Kidney (tissue), 14 donors: ENCODE results near the gene HAPSTR1. TPM values are rescaled to one million over a fixed set of nuclear protein-coding genes. Genes with fewer than 3 reads are reported as not detected.

Experiments used
- DNase-seq, 5 donors: peaks; one replicate each; pipeline ENCODE4 v3.0.0-alpha.2; 2013 to 2020
- FAIRE-seq: peaks from 2 replicates; lab custom pipeline; 2012; peaks lifted over from hg19 to GRCh38; lab: Jason Lieb, UNC
- H3K27ac ChIP-seq, 2 donors: one replicate each; pipeline ENCODE4 v1.7.0; 2013; ENCODE audit warnings: low read depth in 2 of 2, low read length in 2 of 2, inconsistent platforms in 1 of 2
- H3K27me3 ChIP-seq: one replicate; pipeline ENCODE4 v1.7.1; 2013; ENCODE audit warnings: low read length, inconsistent platforms; ENCODE audit not compliant: control insufficient read depth, insufficient read depth
- H3K36me3 ChIP-seq, 3 donors: one replicate each; pipeline versions ENCODE4 v1.7.0 to v1.7.1; 2013; ENCODE audit warnings: low read length in 3 of 3, control low read depth in 1 of 3, inconsistent platforms in 1 of 3; ENCODE audit not compliant: insufficient read depth in 3 of 3, control insufficient read depth in 2 of 3
- H3K4me1 ChIP-seq, 3 donors: one replicate each; pipeline versions ENCODE4 v1.7.0 to v1.7.1; 2013; ENCODE audit warnings: low read length in 3 of 3, inconsistent platforms in 1 of 3, low read depth in 1 of 3; ENCODE audit not compliant: control insufficient read depth in 2 of 3, insufficient read depth in 2 of 3
- H3K4me3 ChIP-seq, 3 donors: one replicate each; pipeline versions ENCODE4 v1.7.0 to v1.8.1; 2013; ENCODE audit warnings: low read length in 3 of 3, control low read depth in 1 of 3, inconsistent platforms in 1 of 3
- H3K9ac ChIP-seq, 3 donors: one replicate each; pipeline versions ENCODE4 v1.7.0 to v1.7.1; 2013; ENCODE audit warnings: low read length in 3 of 3, control low read depth in 1 of 3, inconsistent platforms in 1 of 3
- H3K9me3 ChIP-seq, 3 donors: one replicate each; pipeline versions ENCODE4 v1.7.0 to v1.7.1; 2013; ENCODE audit warnings: low read length in 3 of 3, control low read depth in 1 of 3, inconsistent platforms in 1 of 3; ENCODE audit not compliant: control insufficient read depth in 2 of 3, insufficient read depth in 1 of 3
- CTCF ChIP-seq: IDR thresholded peaks from 3 replicates; pipeline ENCODE4 v1.5.1; 2012; ENCODE audit warnings: mild to moderate bottlenecking, moderate library complexity, borderline replicate concordance; ENCODE audit not compliant: insufficient read depth; ENCODE audit errors: extremely low read depth
- intact Hi-C: fragments of 100-400 bp; cut with DNase I; formaldehyde crosslinking; loops from one replicate; pipeline ENCODE4 v1.11.1; 2022
- polyA plus RNA-seq: library from polyadenylated mRNA; stranded (reverse); fragments of 350-450 nt; fragmentation: Illumina TruSeq; extraction: RNeasy Lipid Tissue Mini Kit (QIAGEN cat#74804); gene quantifications from one replicate; pipeline ENCODE4 v1.2.3, GENCODE V29; 2014; ENCODE audit warnings: low read depth, low replicate concordance; ENCODE audit not compliant: insufficient read depth
- total RNA-seq: library from RNA; stranded (reverse); fragmentation: NEBNext Ultra II Directional; extraction: Animal tissue kit (Norgen Biotek cat#: 25700); gene quantifications from one replicate; pipeline ENCODE4 v1.2.1, GENCODE V29; 2021
- donor health status: control.
- donor health status: control.
- donor health status: control.
- donor health status: control.
- donor health status: control.
- donor health status: DM: yes; HTN: yes; CAD: no.
- donor health status: Normal renal cell carcinoma (clear cell type).

Gene HAPSTR1
- total and polyA plus RNA-seq, 2 donors from 2014 or later = 14.7 to 77.0 TPM

- intact Hi-C loops = no loop called here
- no peak for DNase-seq
- Histone ChIP-seq H3K9me3 (no peaks in the 10 kb centered on the region), H3K9ac (no peak overlapping the region), H3K27me3 (no peaks in the 10 kb centered on the region), H3K4me1 (peaks cover 0 to 37% (median 27%) of the 10 kb centered on the region in 3 donors), H3K27ac (no peak overlapping the region), H3K4me3 (no peak overlapping the region), H3K36me3 (peaks cover 16 to 40% (median 16%) of the 10 kb centered on the region in 3 donors)
- FAIRE-seq = no peak
- no peak for TF ChIP-seq CTCF
Measured at GRCh38 chr16:9102379-9102778, 10.9 kb downstream of the HAPSTR1 start.

DNA sequence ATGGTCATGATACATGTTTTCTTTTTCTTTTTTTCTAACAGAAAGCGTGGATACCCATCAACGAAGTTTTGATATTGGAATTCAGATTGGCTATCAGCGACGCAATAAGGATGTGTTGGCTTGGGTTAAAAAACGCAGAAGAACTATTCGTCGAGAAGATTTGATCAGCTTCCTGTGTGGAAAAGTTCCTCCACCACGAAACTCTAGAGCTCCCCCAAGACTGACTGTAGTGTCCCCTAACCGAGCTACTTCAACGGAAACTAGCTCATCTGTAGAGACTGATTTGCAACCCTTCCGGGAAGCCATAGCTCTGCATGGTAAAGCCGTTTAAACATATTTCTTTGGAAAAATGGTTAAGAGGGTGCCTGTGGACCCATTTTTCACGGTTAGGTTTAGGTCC lies 11.5 kb downstream of the HAPSTR1 start:
- intact Hi-C loops = no loop called here
- Histone ChIP-seq H3K9me3 (no peaks in the 10 kb centered on the region), H3K4me3 (no peak overlapping the region), H3K36me3 (peaks cover 16 to 41% (median 18%) of the 10 kb centered on the region in 3 donors), H3K9ac (no peak overlapping the region), H3K4me1 (peaks cover 0 to 31% (median 22%) of the 10 kb centered on the region in 3 donors), H3K27me3 (no peaks in the 10 kb centered on the region), H3K27ac (no peak overlapping the region)
- DNase-seq = no peak
- no peak for TF ChIP-seq CTCF
- no peak for FAIRE-seq

- DNase-seq (peak in 1 of 5 donors; percentile 33), FAIRE-seq (no peak)
- Histone ChIP-seq H3K4me1 (peaks cover 0 to 26% (median 20%) of the 10 kb centered on the region in 3 donors), H3K9ac (no peak overlapping the region), H3K36me3 (peaks cover 20 to 42% (median 22%) of the 10 kb centered on the region in 3 donors), H3K9me3 (no peaks in the 10 kb centered on the region), H3K4me3 (no peak overlapping the region), H3K27me3 (no peaks in the 10 kb centered on the region), H3K27ac (no peak overlapping the region)
- TF ChIP-seq CTCF = no peak
- intact Hi-C loops = no loop called here
Measured at GRCh38 chr16:9103546-9103945, 12.1 kb downstream of the HAPSTR1 start.

DNA sequence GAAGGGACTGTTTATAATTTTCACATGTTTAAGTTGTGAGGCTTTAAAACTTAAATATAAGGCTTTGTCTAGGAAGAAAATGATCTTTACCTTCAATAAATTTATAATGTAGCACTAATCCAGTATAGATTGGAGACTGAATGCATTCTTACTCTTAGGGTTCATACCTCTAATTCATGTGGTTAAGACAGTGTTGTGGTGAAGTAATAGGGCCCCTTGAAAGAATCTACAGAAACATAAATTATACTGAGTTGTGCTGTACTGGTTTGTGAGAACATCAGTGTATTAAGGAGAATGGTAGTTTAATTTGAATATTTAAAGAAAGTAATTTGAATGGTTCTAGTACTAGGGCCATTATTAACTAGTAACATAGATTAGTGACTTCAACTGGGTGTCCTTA lies 13.7 kb downstream of the HAPSTR1 start:
- H3K9ac ChIP-seq = no peak overlapping the region
- H3K36me3 ChIP-seq = peaks cover 23 to 49% (median 24%) of the 10 kb centered on the region in 3 donors
- no peaks in the 10 kb centered on the region for H3K9me3 ChIP-seq
- H3K4me3 ChIP-seq = no peak overlapping the region
- H3K27ac ChIP-seq = no peak overlapping the region
- H3K4me1 ChIP-seq = peaks cover 0 to 29% (median 22%) of the 10 kb centered on the region in 3 donors
- DNase-seq = no peak
- intact Hi-C loops = no loop called here
- no peak for TF ChIP-seq CTCF
- H3K27me3 ChIP-seq = no peaks in the 10 kb centered on the region
- no peak for FAIRE-seq
